B cell (primary cell): ENCODE results near the gene MGAT5.

Source experiments
- EZH2 ChIP-seq: IDR thresholded peaks from 2 replicates; pipeline ENCODE4 v1.6.1; 2012; ENCODE audit warnings: borderline replicate concordance, low read depth, mild to moderate bottlenecking, moderate library complexity, low read length; ENCODE audit not compliant: insufficient read depth, poor library complexity, severe bottlenecking
- TF ChIP-seq, protein P1 (sequence below): fragments of 200-600 bp; IDR thresholded peaks from one replicate; pipeline ENCODE4 v1.8.0; 2022; ENCODE audit warnings: antibody characterized with exemption, mild to moderate bottlenecking

DNA sequence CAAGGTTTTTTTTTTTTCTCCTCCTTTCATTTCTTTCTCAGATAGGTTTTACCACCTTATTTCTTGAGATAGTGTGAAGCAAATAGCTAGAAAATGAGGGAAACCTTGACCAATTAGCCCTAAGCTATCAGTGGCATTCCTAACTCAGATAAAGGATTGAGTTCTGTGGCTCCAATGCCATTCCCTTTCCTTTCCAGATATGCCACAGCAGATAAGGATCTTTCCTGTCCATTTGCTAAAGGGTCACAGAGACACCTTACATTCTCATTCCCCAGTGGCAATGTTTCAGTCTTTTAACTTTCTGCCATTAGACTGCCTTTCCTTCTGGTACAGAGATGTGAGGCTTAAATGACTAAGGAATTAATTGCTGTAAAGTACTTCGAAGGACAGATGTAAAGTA, 81.7 kb downstream of the MGAT5 start:
- TF ChIP-seq, protein P1, sequence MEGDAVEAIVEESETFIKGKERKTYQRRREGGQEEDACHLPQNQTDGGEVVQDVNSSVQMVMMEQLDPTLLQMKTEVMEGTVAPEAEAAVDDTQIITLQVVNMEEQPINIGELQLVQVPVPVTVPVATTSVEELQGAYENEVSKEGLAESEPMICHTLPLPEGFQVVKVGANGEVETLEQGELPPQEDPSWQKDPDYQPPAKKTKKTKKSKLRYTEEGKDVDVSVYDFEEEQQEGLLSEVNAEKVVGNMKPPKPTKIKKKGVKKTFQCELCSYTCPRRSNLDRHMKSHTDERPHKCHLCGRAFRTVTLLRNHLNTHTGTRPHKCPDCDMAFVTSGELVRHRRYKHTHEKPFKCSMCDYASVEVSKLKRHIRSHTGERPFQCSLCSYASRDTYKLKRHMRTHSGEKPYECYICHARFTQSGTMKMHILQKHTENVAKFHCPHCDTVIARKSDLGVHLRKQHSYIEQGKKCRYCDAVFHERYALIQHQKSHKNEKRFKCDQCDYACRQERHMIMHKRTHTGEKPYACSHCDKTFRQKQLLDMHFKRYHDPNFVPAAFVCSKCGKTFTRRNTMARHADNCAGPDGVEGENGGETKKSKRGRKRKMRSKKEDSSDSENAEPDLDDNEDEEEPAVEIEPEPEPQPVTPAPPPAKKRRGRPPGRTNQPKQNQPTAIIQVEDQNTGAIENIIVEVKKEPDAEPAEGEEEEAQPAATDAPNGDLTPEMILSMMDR = no peak
- no peak for TF ChIP-seq EZH2
